Activated T-helper 2 cell treated with anti-CD3 and anti-CD28 coated beads, Interferon-gamma antibody, Interleukin-2, Interleukin-4, amounts not matched to agents 10 μg/mL and 5 μg/mL and 100 μg/mL, durations not matched to agents 14 hours and 24 hours and 36 hours (primary cell): ENCODE measurements around the gene THOC5. TPM values are rescaled to one million over a fixed set of nuclear protein-coding genes. Genes with fewer than 3 reads are reported as not detected.
"Not testable (repeated sequence)": the region's sequence is repeated elsewhere in the genome, so short reads cannot be mapped to it uniquely, and the experiment has no call there.

Experiments used
- DNase-seq: peaks from one replicate; pipeline ENCODE4 v3.0.0; 2021; ENCODE audit warnings: low spot score
- H3K27ac Mint-ChIP-seq: one replicate; pipeline ENCODE4 v1.8.0; 2021; ENCODE audit warnings: mixed read lengths
- H3K27me3 Mint-ChIP-seq: one replicate; pipeline ENCODE4 v1.8.0; 2021; ENCODE audit warnings: low read depth, mixed read lengths
- H3K36me3 Mint-ChIP-seq: one replicate; pipeline ENCODE4 v1.8.0; 2021; ENCODE audit warnings: low read depth, mixed read lengths
- H3K4me1 Mint-ChIP-seq: one replicate; pipeline ENCODE4 v1.8.0; 2021; ENCODE audit warnings: low read depth, mixed read lengths
- H3K4me3 Mint-ChIP-seq: one replicate; pipeline ENCODE4 v1.8.0; 2021; ENCODE audit warnings: low read depth, mild to moderate bottlenecking, moderate library complexity, mixed read lengths
- H3K9me3 Mint-ChIP-seq: one replicate; pipeline ENCODE4 v1.8.0; 2021; ENCODE audit warnings: mixed read lengths
- intact Hi-C: fragments of 100-400 bp; cut with micrococcal nuclease; formaldehyde crosslinking; loops from one replicate; pipeline ENCODE4 v1.15.1; 2023
- total RNA-seq: library from RNA; stranded (reverse); gene quantifications from 2 replicates; pipeline ENCODE4 v1.2.3, GENCODE V29; 2022

Gene THOC5
- total RNA-seq, 1 donor from 2014 or later, result 50.5 TPM

GRCh38 chr22:29550005-29550404, 3.6 kb downstream of the THOC5 start:
- Mint-ChIP-seq H3K27me3 (no peaks in the 10 kb centered on the region), H3K4me3 (no peak overlapping the region), H3K9me3 (no peaks in the 10 kb centered on the region), H3K36me3 (peaks cover 47% of the 10 kb centered on the region), H3K4me1 (peaks cover 11% of the 10 kb centered on the region), H3K27ac (no peak overlapping the region)
- intact Hi-C loops, result no loop called here
- DNase-seq, result no peak

GRCh38 chr22:29545045-29545444, 8.5 kb downstream of the THOC5 start:
- DNase-seq, H3K4me1 Mint-ChIP-seq, H3K27ac Mint-ChIP-seq, H3K27me3 Mint-ChIP-seq, intact Hi-C loops, H3K9me3 Mint-ChIP-seq, H3K4me3 Mint-ChIP-seq: not testable (repeated sequence)
- peaks cover 67% of the 10 kb centered on the region for H3K36me3 Mint-ChIP-seq

GRCh38 chr22:29541845-29542244, 11.7 kb downstream of the THOC5 start:
- intact Hi-C loops, result no loop called here
- Mint-ChIP-seq H3K9me3 (no peaks in the 10 kb centered on the region), H3K27ac (no peak overlapping the region), H3K4me3 (no peak overlapping the region), H3K27me3 (no peaks in the 10 kb centered on the region), H3K36me3 (peaks cover 56% of the 10 kb centered on the region), H3K4me1 (no peaks in the 10 kb centered on the region)
- DNase-seq, result no peak

DNA sequence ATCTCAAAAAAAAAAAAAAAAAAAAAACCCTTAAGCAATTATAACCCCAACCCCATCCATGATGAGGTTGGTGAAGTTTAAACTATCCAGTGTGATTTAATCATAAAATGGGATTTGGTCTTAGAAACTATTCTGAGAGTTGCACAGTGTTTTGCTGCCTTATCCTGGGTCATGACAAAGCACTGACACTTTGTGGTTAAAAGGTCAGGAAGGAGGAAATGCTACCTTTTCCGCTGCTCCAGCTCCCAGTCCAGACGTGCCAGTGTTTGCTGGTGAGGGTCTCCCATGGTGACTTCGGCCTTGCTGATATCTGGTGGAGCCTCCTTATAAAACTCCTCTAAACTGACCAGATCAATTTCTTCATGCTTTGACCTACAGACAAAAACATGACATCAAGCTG, 14.5 kb downstream of the THOC5 start:
- DNase-seq, result no peak
- Mint-ChIP-seq H3K9me3 (no peaks in the 10 kb centered on the region), H3K27ac (no peak overlapping the region), H3K36me3 (peaks cover 63% of the 10 kb centered on the region), H3K27me3 (no peaks in the 10 kb centered on the region), H3K4me1 (no peaks in the 10 kb centered on the region), H3K4me3 (no peak overlapping the region)
- intact Hi-C loops, result no loop called here

- no peaks in the 10 kb centered on the region for H3K27me3 Mint-ChIP-seq
Observed at GRCh38 chr22:29536411-29536810, 17.1 kb downstream of the THOC5 start.

GRCh38 chr22:29531419-29531818, 22.1 kb downstream of the THOC5 start:
- no peak for DNase-seq
- Mint-ChIP-seq H3K36me3 (peaks cover 76% of the 10 kb centered on the region), H3K9me3 (no peaks in the 10 kb centered on the region), H3K4me1 (no peaks in the 10 kb centered on the region), H3K4me3 (no peak overlapping the region), H3K27ac (no peak overlapping the region), H3K27me3 (no peaks in the 10 kb centered on the region)
- intact Hi-C loops, result no loop called here

More at GRCh38 chr22:29536411-29536810, 17.1 kb downstream of the THOC5 start:
- Mint-ChIP-seq H3K4me1 (no peaks in the 10 kb centered on the region), H3K36me3 (peaks cover 66% of the 10 kb centered on the region), H3K9me3 (no peaks in the 10 kb centered on the region), H3K27ac (no peak overlapping the region), H3K4me3 (no peak overlapping the region)
- no peak for DNase-seq
- intact Hi-C loops, result no loop called here

- no peaks in the 10 kb centered on the region for H3K27me3 Mint-ChIP-seq
- no peaks in the 10 kb centered on the region for H3K4me1 Mint-ChIP-seq
- peaks cover 75% of the 10 kb centered on the region for H3K36me3 Mint-ChIP-seq
- H3K9me3 Mint-ChIP-seq, result no peaks in the 10 kb centered on the region
- no peak for DNase-seq
- intact Hi-C loops, result no loop called here
- no peak overlapping the region for H3K27ac Mint-ChIP-seq
- H3K4me3 Mint-ChIP-seq, result no peak overlapping the region
Observed at GRCh38 chr22:29530716-29531115, 22.8 kb downstream of the THOC5 start.

DNA sequence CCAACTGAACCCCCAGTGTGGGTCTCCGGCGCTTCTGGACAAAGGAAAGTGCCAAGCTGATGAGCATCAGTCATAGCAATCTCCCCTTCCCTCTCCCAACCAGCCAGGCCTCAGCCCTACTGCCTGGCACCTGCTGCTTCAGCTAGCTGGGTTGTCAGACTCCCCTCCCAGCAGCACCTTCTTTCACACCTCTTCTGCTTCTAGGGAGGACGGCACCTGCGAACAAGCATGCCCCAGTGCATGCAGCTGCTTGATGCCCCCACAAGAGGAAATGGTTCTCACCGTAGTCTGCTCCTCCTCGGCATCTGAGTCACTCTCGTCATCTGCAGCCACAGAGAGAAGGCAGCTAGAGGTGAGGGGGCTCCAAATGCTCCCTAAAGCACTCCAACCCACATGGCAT, 25.4 kb downstream of the THOC5 start:
- DNase-seq, result no peak
- no peaks in the 10 kb centered on the region for H3K4me1 Mint-ChIP-seq
- no peak overlapping the region for H3K27ac Mint-ChIP-seq
- intact Hi-C loops, result no loop called here
- no peak overlapping the region for H3K4me3 Mint-ChIP-seq
- H3K27me3 Mint-ChIP-seq, result no peaks in the 10 kb centered on the region
- no peaks in the 10 kb centered on the region for H3K9me3 Mint-ChIP-seq
- H3K36me3 Mint-ChIP-seq, result peaks cover 75% of the 10 kb centered on the region

- Mint-ChIP-seq H3K4me1 (no peaks in the 10 kb centered on the region), H3K27me3 (no peaks in the 10 kb centered on the region), H3K4me3 (no peak overlapping the region), H3K27ac (no peak overlapping the region), H3K9me3 (no peaks in the 10 kb centered on the region), H3K36me3 (peaks cover 75% of the 10 kb centered on the region)
- no peak for DNase-seq
- intact Hi-C loops, result loop anchor here (1.0 kb wide), 1 partner anchor 129 kb away; no protein-coding TSS in a partner anchor
Observed at GRCh38 chr22:29524442-29525191, 28.9 kb downstream of the THOC5 start.

DNA sequence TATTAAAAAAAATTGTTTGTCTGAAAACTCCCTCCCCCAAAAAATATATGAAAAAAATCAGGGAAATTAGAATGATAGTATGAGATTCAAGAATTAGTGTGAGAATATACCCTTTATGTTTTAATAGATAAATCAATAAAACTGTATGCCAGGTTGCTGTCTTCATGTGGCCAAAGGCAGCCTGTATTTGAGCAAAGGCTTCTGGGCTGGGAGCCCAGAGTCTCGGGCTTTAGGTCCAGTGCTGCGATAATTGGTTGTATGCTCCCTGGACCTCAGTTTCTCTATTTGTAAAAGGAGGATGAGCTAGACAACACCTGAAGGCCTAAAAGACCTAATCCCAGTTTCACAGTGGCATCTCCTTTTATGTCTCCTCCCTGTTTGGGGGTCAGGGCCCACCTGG, 29.8 kb downstream of the THOC5 start:
- DNase-seq, result no peak
- H3K36me3 Mint-ChIP-seq, result peaks cover 78% of the 10 kb centered on the region
- H3K4me3 Mint-ChIP-seq, result no peak overlapping the region
- no peaks in the 10 kb centered on the region for H3K27me3 Mint-ChIP-seq
- intact Hi-C loops, result loop anchor here (1.0 kb wide), 1 partner anchor 128 kb away; no protein-coding TSS in a partner anchor
- no peaks in the 10 kb centered on the region for H3K9me3 Mint-ChIP-seq
- H3K4me1 Mint-ChIP-seq, result no peaks in the 10 kb centered on the region
- no peak overlapping the region for H3K27ac Mint-ChIP-seq

- Mint-ChIP-seq H3K27me3 (no peaks in the 10 kb centered on the region), H3K4me1 (no peaks in the 10 kb centered on the region), H3K9me3 (no peaks in the 10 kb centered on the region), H3K36me3 (peaks cover 72% of the 10 kb centered on the region), H3K4me3 (no peak overlapping the region), H3K27ac (no peak overlapping the region)
- DNase-seq, result no peak
- intact Hi-C loops, result no loop called here
Observed at GRCh38 chr22:29521526-29521925, 32.0 kb downstream of the THOC5 start.

DNA sequence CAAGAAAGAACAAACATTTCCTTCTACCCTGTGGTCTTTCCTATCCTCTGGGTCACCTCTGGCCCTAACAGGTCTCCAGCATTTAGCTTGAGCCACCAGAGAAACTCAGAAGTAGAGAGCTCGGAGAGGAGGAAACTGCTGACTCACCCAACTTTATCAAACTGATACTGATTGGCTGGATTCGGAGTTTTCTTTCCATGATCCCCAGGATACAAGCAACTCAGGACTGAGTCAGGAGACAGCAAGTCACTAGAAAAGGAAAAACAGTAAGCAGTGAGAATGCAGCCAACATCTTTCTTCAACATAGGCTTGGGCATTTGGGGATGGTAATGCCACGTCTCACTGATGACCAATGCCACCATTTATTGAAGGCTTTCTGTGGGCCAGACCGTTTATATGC, 32.7 kb downstream of the THOC5 start:
- intact Hi-C loops, result no loop called here
- Mint-ChIP-seq H3K4me1 (no peaks in the 10 kb centered on the region), H3K27ac (no peak overlapping the region), H3K36me3 (peaks cover 73% of the 10 kb centered on the region), H3K27me3 (no peaks in the 10 kb centered on the region), H3K9me3 (no peaks in the 10 kb centered on the region), H3K4me3 (no peak overlapping the region)
- no peak for DNase-seq

- Mint-ChIP-seq H3K36me3 (peaks cover 71% of the 10 kb centered on the region), H3K4me3 (no peak overlapping the region), H3K4me1 (no peaks in the 10 kb centered on the region), H3K27ac (no peak overlapping the region), H3K9me3 (no peaks in the 10 kb centered on the region), H3K27me3 (no peaks in the 10 kb centered on the region)
- DNase-seq, result no peak
- intact Hi-C loops, result no loop called here
Observed at GRCh38 chr22:29519996-29520395, 33.6 kb downstream of the THOC5 start.
